ENCODE measurements around the gene STEAP1. TPM values are rescaled to one million over a fixed set of nuclear protein-coding genes. Genes with fewer than 3 reads are reported as not detected.

The STEAP1 gene
- total RNA-seq, 6 experiments from 2014 or later, result 5.0 to 60.4 (median 37.1) TPM

DNA sequence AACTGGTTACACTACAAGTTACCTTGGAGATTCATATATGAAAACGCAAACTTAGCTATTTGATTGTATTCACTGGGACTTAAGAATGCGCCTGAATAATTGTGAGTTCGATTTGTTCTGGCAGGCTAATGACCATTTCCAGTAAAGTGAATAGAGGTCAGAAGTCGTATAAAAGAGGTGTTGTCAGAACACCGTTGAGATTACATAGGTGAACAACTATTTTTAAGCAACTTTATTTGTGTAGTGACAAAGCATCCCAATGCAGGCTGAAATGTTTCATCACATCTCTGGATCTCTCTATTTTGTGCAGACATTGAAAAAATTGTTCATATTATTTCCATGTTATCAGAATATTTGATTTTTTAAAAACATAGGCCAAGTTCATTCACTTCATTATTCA is 9.3 kb downstream of the STEAP1 start:
- DNase-seq, result no peak
- intact Hi-C loops (cut with DNase I), result no loop called here
- WGBS (ENCODE audit: insufficient coverage, low coverage, low lambda C conversion rate, missing lambda C conversion rate), result 63% methylated on average over 5 of the region's 5 CpGs
- Histone ChIP-seq H3K4me3 (no peak overlapping the region), H3K27me3 (no peaks in the 10 kb centered on the region), H3K36me3 (no peaks in the 10 kb centered on the region), H3K9me3 (no peaks in the 10 kb centered on the region), H3K4me1 (peaks cover 0 to 9% (median 0%) of the 10 kb centered on the region in 4 donors), H3K27ac (peak overlapping the region in 1 of 3 donors; percentile 20)
- ATAC-seq, result peak in 3 of 4 donors; percentile 61 to 94 (median 69)
- TF ChIP-seq, protein P1, sequence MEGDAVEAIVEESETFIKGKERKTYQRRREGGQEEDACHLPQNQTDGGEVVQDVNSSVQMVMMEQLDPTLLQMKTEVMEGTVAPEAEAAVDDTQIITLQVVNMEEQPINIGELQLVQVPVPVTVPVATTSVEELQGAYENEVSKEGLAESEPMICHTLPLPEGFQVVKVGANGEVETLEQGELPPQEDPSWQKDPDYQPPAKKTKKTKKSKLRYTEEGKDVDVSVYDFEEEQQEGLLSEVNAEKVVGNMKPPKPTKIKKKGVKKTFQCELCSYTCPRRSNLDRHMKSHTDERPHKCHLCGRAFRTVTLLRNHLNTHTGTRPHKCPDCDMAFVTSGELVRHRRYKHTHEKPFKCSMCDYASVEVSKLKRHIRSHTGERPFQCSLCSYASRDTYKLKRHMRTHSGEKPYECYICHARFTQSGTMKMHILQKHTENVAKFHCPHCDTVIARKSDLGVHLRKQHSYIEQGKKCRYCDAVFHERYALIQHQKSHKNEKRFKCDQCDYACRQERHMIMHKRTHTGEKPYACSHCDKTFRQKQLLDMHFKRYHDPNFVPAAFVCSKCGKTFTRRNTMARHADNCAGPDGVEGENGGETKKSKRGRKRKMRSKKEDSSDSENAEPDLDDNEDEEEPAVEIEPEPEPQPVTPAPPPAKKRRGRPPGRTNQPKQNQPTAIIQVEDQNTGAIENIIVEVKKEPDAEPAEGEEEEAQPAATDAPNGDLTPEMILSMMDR (IDR thresholded peaks at IDR 0.05), result no peak
- TF ChIP-seq POLR2A (IDR thresholded peaks at IDR 0.05), result no peak

DNA sequence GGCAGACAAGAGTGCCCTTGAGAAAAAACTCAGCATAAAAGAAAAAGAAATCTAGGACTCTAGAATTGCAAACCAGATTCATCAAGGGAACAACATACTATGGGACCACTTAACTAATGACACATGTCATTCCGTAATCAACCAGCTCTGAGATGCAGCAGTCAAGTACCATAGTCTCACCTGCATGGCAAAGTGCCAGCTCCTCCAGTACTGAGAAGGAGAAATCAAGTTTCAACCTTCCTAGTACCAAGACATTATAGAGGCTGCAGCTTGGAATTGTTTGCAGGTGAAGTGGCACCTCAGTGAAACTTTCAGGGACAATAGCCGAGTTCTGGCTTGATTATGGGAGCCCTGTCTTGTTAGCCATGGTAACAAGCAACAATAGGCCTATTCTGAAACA is 11.5 kb downstream of the STEAP1 start:
- TF ChIP-seq, protein P1 (IDR thresholded peaks at IDR 0.05), result no peak
- no peak for TF ChIP-seq POLR2A (IDR thresholded peaks at IDR 0.05)
- 82% methylated on average over 2 of the region's 2 CpGs for WGBS (ENCODE audit: insufficient coverage, low coverage, low lambda C conversion rate, missing lambda C conversion rate)
- no peak for DNase-seq

DNA sequence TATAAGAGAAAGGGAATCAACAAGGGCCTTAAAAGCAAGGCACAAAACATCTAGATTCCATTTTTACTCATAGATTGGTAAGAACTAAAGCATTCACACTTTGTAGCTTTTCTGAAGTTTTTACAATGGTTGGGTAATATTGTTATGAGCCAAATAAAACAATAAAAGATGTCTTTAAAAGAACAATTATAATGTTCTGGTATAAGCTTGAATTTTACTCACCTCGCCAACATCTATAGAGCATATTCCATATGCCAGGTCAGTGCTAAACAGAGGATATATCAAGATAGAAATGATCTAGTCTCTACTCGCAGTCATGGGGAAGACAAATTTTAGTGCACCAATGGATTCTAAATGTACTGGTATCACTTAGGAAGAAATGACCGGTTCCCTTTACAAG is 11.9 kb downstream of the STEAP1 start:
- Histone ChIP-seq H3K27me3 (no peaks in the 10 kb centered on the region), H3K4me3 (no peak overlapping the region), H3K4me1 (peaks cover 0 to 9% (median 0%) of the 10 kb centered on the region in 4 donors), H3K27ac (no peak overlapping the region), H3K9me3 (peaks cover 0 to 5% (median 0%) of the 10 kb centered on the region in 4 donors), H3K36me3 (no peaks in the 10 kb centered on the region)
- TF ChIP-seq, protein P1 (IDR thresholded peaks at IDR 0.05), result no peak
- TF ChIP-seq POLR2A (IDR thresholded peaks at IDR 0.05), result no peak
- intact Hi-C loops (cut with DNase I), result no loop called here
- WGBS (ENCODE audit: insufficient coverage, low coverage, low lambda C conversion rate, missing lambda C conversion rate), result 70% methylated on average over 3 of the region's 3 CpGs
- DNase-seq, result no peak
- no peak for ATAC-seq

More for the DNA sequence above, 11.5 kb downstream of the STEAP1 start:
- intact Hi-C loops (cut with DNase I), result no loop called here
- Histone ChIP-seq H3K4me3 (no peak overlapping the region), H3K27me3 (no peaks in the 10 kb centered on the region), H3K9me3 (peaks cover 0 to 5% (median 0%) of the 10 kb centered on the region in 4 donors), H3K27ac (no peak overlapping the region), H3K36me3 (no peaks in the 10 kb centered on the region), H3K4me1 (peaks cover 0 to 9% (median 0%) of the 10 kb centered on the region in 4 donors)
- ATAC-seq, result no peak

DNA sequence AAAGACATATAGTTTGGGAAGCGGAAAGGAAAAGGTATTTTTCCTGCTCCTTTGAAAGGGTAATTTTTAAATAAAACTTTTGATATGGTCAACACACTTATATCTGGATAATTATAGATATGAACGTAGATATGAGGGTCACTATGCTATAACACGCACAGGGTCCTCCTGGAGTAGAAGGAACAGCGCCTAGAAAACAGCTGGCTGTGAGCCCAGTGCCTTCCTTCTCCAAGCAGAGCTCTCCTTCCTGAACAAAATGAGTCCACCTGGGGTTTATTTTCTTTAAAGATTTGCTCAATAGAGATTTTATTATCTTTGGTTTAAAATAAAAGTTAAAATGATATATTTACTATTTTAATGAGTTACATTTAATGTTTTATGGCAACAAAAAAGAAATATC is 13.1 kb downstream of the STEAP1 start:
- Histone ChIP-seq H3K4me1 (peaks cover 0 to 15% (median 0%) of the 10 kb centered on the region in 4 donors), H3K4me3 (no peak overlapping the region), H3K9me3 (peaks cover 0 to 5% (median 0%) of the 10 kb centered on the region in 4 donors), H3K36me3 (no peaks in the 10 kb centered on the region), H3K27me3 (no peaks in the 10 kb centered on the region), H3K27ac (no peak overlapping the region)
- TF ChIP-seq, protein P1 (IDR thresholded peaks at IDR 0.05), result no peak
- no peak for TF ChIP-seq POLR2A (IDR thresholded peaks at IDR 0.05)
- no peak for ATAC-seq
- DNase-seq, result no peak
- intact Hi-C loops (cut with DNase I), result no loop called here
- 81% methylated on average over 4 of the region's 4 CpGs for WGBS (ENCODE audit: insufficient coverage, low coverage, low lambda C conversion rate, missing lambda C conversion rate)

DNA sequence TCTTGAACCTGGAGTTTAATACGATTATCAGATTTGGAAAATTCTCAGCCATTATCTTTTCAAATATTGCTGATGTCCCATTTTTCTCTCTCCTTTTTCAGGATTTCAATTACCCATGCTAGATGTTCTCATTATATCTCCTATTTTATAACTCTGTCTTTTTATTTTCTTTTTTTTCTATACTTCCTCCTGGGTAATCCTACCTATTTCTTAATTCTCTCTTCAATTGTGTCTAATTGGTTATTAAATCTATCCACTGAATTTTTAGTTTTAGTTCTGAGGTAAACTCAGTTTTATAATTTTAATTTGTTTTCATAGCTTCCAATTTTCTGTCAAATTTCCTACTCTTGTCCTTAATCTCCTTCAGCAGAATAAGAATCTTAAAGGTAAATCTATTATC is 15.6 kb downstream of the STEAP1 start:
- no peak for TF ChIP-seq POLR2A (IDR thresholded peaks at IDR 0.05)
- TF ChIP-seq, protein P1 (IDR thresholded peaks at IDR 0.05), result no peak

More for the DNA sequence above, 15.6 kb downstream of the STEAP1 start:
- intact Hi-C loops (cut with DNase I), result no loop called here
- DNase-seq, result no peak
- Histone ChIP-seq H3K36me3 (no peaks in the 10 kb centered on the region), H3K4me3 (no peak overlapping the region), H3K27ac (no peak overlapping the region), H3K27me3 (no peaks in the 10 kb centered on the region), H3K4me1 (peaks cover 0 to 18% (median 0%) of the 10 kb centered on the region in 4 donors), H3K9me3 (peaks cover 0 to 5% (median 0%) of the 10 kb centered on the region in 4 donors)
- no peak for ATAC-seq
- WGBS (ENCODE audit: insufficient coverage, low coverage, low lambda C conversion rate, missing lambda C conversion rate), result 100% methylated on average over 1 of the region's 1 CpG

Data from right lobe of liver (tissue), 6 donors.